GM18519 (cell line): ENCODE results near the gene ANG.
"Not testable (repeated sequence)": the region's sequence is repeated elsewhere in the genome, so short reads cannot be mapped to it uniquely, and the experiment has no call there.

Experiments
- ATAC-seq: cut with Tn5 transposase; IDR thresholded peaks from one replicate; pipeline ENCODE4 v1.9.1; 2021; ENCODE audit warnings: mild to moderate bottlenecking, moderate library complexity; ENCODE audit not compliant: unreplicated experiment, low FRiP score

The ANG gene

GRCh38 chr14:20733684-20734429 lies 45.3 kb downstream of the ANG start:
- ATAC-seq, result no peak

- ATAC-seq, result no peak
These were observed 45.9 kb downstream of the ANG start for GRCh38 chr14:20734430-20734806.

GRCh38 chr14:20738292-20738691 lies 49.7 kb downstream of the ANG start:
- ATAC-seq, result not testable (repeated sequence)

- no peak for ATAC-seq
These were observed 53.6 kb downstream of the ANG start for GRCh38 chr14:20742132-20742531.

GRCh38 chr14:20743556-20743955 lies 55.0 kb downstream of the ANG start:
- ATAC-seq, result no peak
